Suprapubic skin (tissue), 4 donors: Measurements from ENCODE around the gene OARD1. TPM values are rescaled to one million over a fixed set of nuclear protein-coding genes. Genes with fewer than 3 reads are reported as not detected.

Experiments used
- DNase-seq, 2 donors: peaks; one replicate each; pipeline ENCODE4 v3.0.0-alpha.2; 2019; ENCODE audit warnings: low spot score in 2 of 2
- H3K27ac ChIP-seq: fragments of 200-600 bp; sonication (generic); one replicate; pipeline ENCODE4 v1.5.1; 2019
- H3K27me3 ChIP-seq: fragments of 200-600 bp; sonication (generic); one replicate; pipeline ENCODE4 v1.5.1; 2019
- H3K36me3 ChIP-seq: fragments of 200-600 bp; sonication (generic); one replicate; pipeline ENCODE4 v1.5.1; 2019
- H3K4me1 ChIP-seq: fragments of 200-600 bp; sonication (generic); one replicate; pipeline ENCODE4 v1.5.1; 2019
- H3K4me3 ChIP-seq: fragments of 200-600 bp; sonication (generic); one replicate; pipeline ENCODE4 v1.5.1; 2019; ENCODE audit warnings: mild to moderate bottlenecking
- H3K9me3 ChIP-seq: fragments of 200-600 bp; sonication (generic); one replicate; pipeline ENCODE4 v1.5.1; 2019
- CTCF ChIP-seq, 2 donors: fragments of 200-600 bp in 1 of 2; fragments of 450-650 bp in 1 of 2; sonication (generic) in 1 of 2; IDR thresholded peaks; one replicate each; pipeline ENCODE4 v1.5.1; 2016 to 2019; ENCODE audit warnings: antibody characterized with exemption in 2 of 2, mild to moderate bottlenecking in 1 of 2, moderate library complexity in 1 of 2
- EP300 ChIP-seq: sonication (generic); formaldehyde crosslinking; IDR thresholded peaks from one replicate; pipeline ENCODE4 v1.6.1; 2017; ENCODE audit warnings: antibody characterized with exemption
- POLR2A ChIP-seq, 2 donors: fragments of 450-650 bp; IDR thresholded peaks; one replicate each; pipeline ENCODE4 v1.6.1; 2017; ENCODE audit warnings: antibody characterized with exemption in 2 of 2, mild to moderate bottlenecking in 2 of 2, moderate library complexity in 2 of 2
- POLR2AphosphoS5 ChIP-seq, 3 donors: sonication (generic); formaldehyde crosslinking; IDR thresholded peaks; one replicate each; pipeline ENCODE4 v1.6.1; 2017; ENCODE audit warnings: antibody characterized with exemption in 3 of 3
- WGBS: methylation state at CpG from one replicate; pipeline ENCODE4 v1.1.5; 2018; 5-methylcytosine and 5-hydroxymethylcytosine counted together
- total RNA-seq, 4 donors: library from RNA; depleted of rRNA; stranded (reverse); fragments of >200 nt; gene quantifications; one replicate each; pipeline ENCODE4 v1.1.0, GENCODE V29; 2016

Gene OARD1
- total RNA-seq, 4 donors from 2014 or later = 11.3 to 29.9 (median 20.6) TPM

DNA sequence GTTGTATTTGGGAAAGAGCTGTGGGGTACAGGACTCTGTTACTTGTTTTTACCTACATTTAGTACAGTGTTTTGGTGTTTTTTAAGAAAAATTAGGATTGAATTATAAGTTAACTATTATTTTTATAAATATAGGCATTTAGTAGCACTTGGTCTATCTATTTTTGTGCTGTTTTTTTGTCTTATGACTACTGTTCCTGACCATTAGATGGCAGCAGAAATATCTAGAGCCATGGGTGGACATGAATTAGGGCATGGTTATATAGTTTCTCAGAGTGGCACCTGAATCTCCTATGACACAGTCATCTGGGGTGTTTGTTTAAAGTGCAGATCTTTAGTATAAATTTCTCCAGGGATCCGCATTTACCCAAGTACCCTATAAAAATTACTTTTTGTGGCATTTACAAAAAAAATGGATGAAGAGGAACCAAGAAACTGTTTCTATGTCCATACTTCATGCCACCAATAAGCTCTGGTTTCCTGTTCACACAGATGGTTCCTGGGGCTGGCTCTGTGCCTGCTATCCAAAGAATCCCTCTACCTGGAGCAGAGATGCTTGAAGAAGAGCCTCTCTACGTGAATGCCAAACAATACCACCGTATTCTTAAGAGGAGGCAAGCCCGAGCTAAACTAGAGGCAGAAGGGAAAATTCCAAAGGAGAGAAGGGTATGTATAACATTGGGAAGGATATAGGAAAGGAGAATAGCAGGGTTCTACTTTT lies 20.4 kb upstream of the OARD1 start:
- H3K9me3 ChIP-seq = no peaks in the 10 kb centered on the region
- no peak overlapping the region for H3K4me3 ChIP-seq
- H3K4me1 ChIP-seq = no peaks in the 10 kb centered on the region
- H3K27ac ChIP-seq = no peak overlapping the region
- TF ChIP-seq EP300 (no peak), POLR2AphosphoS5 (IDR thresholded peaks at IDR 0.05) (no peak), CTCF (IDR thresholded peaks at IDR 0.05) (no peak), POLR2A (IDR thresholded peaks at IDR 0.05) (no peak)
- H3K36me3 ChIP-seq = peaks cover 93% of the 10 kb centered on the region
- DNase-seq = no peak
- 96% methylated on average over 4 of the region's 4 CpGs for WGBS
- no peaks in the 10 kb centered on the region for H3K27me3 ChIP-seq

- Histone ChIP-seq H3K36me3 (peaks cover 84% of the 10 kb centered on the region), H3K27ac (no peak overlapping the region), H3K27me3 (no peaks in the 10 kb centered on the region), H3K9me3 (no peaks in the 10 kb centered on the region), H3K4me3 (no peak overlapping the region), H3K4me1 (no peaks in the 10 kb centered on the region)
- WGBS = 83% methylated on average over 1 of the region's 1 CpG
- TF ChIP-seq POLR2A (IDR thresholded peaks at IDR 0.05) (no peak), CTCF (IDR thresholded peaks at IDR 0.05) (no peak), POLR2AphosphoS5 (IDR thresholded peaks at IDR 0.05) (no peak), EP300 (no peak)
- DNase-seq = no peak
These were observed 18.9 kb upstream of the OARD1 start for GRCh38 chr6:41090841-41091761.

GRCh38 chr6:41088451-41088850 lies 16.3 kb upstream of the OARD1 start:
- H3K27me3 ChIP-seq = no peaks in the 10 kb centered on the region
- H3K27ac ChIP-seq = no peak overlapping the region
- 89% methylated on average over 4 of the region's 4 CpGs for WGBS
- no peak for DNase-seq
- no peaks in the 10 kb centered on the region for H3K9me3 ChIP-seq
- H3K4me3 ChIP-seq = no peak overlapping the region
- no peak for TF ChIP-seq CTCF (IDR thresholded peaks at IDR 0.05)
- TF ChIP-seq EP300 = no peak
- no peak for TF ChIP-seq POLR2A (IDR thresholded peaks at IDR 0.05)
- no peak for TF ChIP-seq POLR2AphosphoS5 (IDR thresholded peaks at IDR 0.05)
- peaks cover 83% of the 10 kb centered on the region for H3K36me3 ChIP-seq
- no peaks in the 10 kb centered on the region for H3K4me1 ChIP-seq

DNA sequence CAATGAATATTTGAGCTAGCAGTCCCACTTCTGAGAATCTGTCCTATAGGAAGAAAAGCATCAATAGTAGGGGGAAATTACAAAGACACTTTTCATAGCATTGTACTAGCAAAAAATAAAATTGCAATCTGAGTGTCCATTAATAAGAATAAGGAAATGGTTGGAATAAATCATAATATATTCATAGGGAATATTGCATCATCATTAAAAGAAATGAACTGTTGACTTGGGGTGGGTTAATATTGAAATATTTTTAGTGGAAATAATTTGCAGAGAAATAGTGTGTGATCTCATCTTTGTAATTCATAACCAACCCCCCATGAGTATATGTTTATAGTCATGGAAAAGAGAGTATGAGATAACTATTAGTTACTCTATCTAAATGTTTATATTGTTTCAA lies 13.0 kb upstream of the OARD1 start:
- peaks cover 70% of the 10 kb centered on the region for H3K36me3 ChIP-seq

More for the DNA sequence above, 13.0 kb upstream of the OARD1 start:
- Histone ChIP-seq H3K9me3 (no peaks in the 10 kb centered on the region), H3K27me3 (no peaks in the 10 kb centered on the region), H3K4me3 (no peak overlapping the region), H3K4me1 (no peaks in the 10 kb centered on the region), H3K27ac (no peak overlapping the region)
- DNase-seq = no peak
- TF ChIP-seq CTCF (IDR thresholded peaks at IDR 0.05) (no peak), POLR2A (IDR thresholded peaks at IDR 0.05) (no peak), EP300 (no peak), POLR2AphosphoS5 (IDR thresholded peaks at IDR 0.05) (no peak)
